ENCODE data around the gene NLGN1.

NLGN1 gene

DNA sequence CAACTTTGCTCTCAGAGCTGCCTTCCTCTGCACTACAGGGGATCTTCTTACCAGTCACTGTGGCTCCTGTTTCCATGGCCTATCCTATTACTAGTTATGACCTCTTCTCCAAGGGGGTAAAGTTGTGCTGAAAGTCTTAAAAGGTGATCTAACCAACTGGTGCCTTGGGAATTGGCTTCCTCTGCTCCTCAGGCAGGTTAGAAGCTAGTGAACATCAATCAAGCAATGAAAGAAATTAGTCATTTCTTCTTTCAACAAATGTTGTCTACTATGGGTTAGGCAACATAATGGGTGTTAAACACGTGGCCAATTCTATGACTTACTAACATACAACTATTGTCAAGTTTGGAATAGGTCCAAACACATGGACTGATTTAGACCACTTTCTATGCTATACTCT lies 890.2 kb downstream of the NLGN1 start:
- TF ChIP-seq GATA3 (IDR thresholded peaks at IDR 0.05; ENCODE audit: low read depth, low read length): no peak
- no peak for TF ChIP-seq GATA2 (IDR thresholded peaks at IDR 0.05; ENCODE audit: low read depth, low read length)

DNA sequence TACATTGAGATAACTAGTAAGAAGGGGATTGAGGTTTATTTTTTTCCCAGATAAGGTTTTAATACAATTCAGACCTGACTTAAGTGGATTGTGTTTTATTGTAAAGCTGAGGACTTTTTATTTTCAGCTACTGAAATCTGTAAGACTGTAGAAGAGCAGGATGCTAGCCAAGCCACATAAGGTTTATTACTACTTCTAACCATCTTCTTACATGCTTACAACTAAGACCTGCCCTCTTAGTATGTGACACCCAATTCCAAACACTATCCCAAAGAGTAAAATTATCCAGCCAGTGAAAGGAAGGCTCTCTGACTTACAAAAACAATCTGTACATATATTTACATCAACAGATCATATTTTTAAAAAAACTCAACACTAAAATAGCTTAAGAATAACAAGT lies 897.1 kb downstream of the NLGN1 start:
- no peak for TF ChIP-seq GATA3 (IDR thresholded peaks at IDR 0.05; ENCODE audit: low read depth, low read length)
- TF ChIP-seq GATA2 (IDR thresholded peaks at IDR 0.05; ENCODE audit: low read depth, low read length): no peak

GRCh38 chr3:174295306-174296092 lies 898.0 kb downstream of the NLGN1 start:
- no peak for TF ChIP-seq GATA2 (IDR thresholded peaks at IDR 0.05; ENCODE audit: low read depth, low read length)
- no peak for TF ChIP-seq GATA3 (IDR thresholded peaks at IDR 0.05; ENCODE audit: low read depth, low read length)

DNA sequence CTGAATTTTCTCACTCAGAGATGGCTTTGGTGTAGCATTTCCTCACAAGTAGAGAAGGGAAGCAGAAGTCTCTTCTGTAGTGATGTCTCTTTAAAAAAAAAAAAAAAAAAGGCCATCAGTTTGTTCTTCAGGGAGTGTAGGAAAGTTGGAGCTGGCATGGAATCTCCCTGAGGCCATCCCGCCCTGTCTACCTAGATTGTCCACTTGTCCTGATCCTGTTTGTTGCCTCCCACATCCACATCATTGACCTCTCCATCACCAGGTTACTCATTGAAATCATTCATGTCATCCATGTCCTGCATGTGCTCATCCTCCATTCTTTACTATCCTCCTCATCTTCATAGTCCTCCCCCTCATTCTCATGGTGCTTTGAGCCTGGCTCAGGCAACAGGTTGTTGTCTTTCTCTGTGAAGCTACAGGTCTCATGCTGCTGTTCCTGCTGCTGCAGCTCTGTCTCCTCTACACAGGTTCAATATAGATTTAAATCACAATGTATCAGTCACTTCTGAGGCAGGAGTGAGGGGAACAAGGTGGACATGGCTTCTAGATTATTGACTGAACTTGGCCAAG lies 905.3 kb downstream of the NLGN1 start:
- no peak for TF ChIP-seq GATA3 (IDR thresholded peaks at IDR 0.05; ENCODE audit: low read depth, low read length)
- no peak for TF ChIP-seq GATA2 (IDR thresholded peaks at IDR 0.05; ENCODE audit: low read depth, low read length)

DNA sequence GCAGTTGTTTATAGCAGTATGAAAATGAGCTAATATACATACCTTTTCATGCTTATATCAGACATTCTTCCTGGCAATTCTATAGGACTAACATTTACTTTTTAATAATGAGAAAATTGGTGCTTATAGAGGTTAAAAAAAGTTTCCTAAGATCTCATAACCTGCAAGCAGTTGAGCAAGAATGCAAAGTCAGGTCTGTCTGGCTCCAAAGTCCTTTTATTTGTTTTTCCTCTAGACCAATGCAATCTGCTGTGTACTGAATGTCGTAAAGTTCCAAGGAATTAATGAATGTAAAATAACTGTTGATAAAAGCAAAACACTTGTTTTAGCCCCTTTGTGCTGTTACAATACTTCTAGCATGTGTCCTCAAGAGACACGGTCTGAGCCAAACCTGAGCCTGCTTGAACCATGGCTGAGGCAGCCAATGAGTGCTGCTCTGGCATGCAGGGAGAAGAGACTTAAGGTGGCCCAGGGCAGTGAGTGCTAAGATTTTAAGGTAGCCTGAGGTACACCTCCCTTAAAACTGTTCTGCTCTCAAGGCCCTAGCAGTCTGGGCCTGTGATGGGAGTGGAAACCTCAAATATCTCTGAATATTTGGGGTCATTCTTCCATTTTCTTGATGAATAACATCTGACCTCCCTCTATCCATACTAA lies 906.5 kb downstream of the NLGN1 start:
- TF ChIP-seq GATA2 (IDR thresholded peaks at IDR 0.05; ENCODE audit: low read depth, low read length) (no peak), GATA3 (IDR thresholded peaks at IDR 0.05; ENCODE audit: low read depth, low read length) (no peak)

- TF ChIP-seq GATA3 (IDR thresholded peaks at IDR 0.05; ENCODE audit: low read depth, low read length) (no peak), GATA2 (IDR thresholded peaks at IDR 0.05; ENCODE audit: low read depth, low read length) (no peak)
Observed at GRCh38 chr3:174308736-174309135, 911.2 kb downstream of the NLGN1 start.

- TF ChIP-seq GATA3 (IDR thresholded peaks at IDR 0.05; ENCODE audit: low read depth, low read length): no peak
- no peak for TF ChIP-seq GATA2 (IDR thresholded peaks at IDR 0.05; ENCODE audit: low read depth, low read length)
Observed at GRCh38 chr3:174310475-174310983, 913.0 kb downstream of the NLGN1 start.

GRCh38 chr3:174315225-174315624 lies 917.7 kb downstream of the NLGN1 start:
- TF ChIP-seq GATA2 (IDR thresholded peaks at IDR 0.05; ENCODE audit: low read depth, low read length) (no peak), GATA3 (IDR thresholded peaks at IDR 0.05; ENCODE audit: low read depth, low read length) (no peak)

DNA sequence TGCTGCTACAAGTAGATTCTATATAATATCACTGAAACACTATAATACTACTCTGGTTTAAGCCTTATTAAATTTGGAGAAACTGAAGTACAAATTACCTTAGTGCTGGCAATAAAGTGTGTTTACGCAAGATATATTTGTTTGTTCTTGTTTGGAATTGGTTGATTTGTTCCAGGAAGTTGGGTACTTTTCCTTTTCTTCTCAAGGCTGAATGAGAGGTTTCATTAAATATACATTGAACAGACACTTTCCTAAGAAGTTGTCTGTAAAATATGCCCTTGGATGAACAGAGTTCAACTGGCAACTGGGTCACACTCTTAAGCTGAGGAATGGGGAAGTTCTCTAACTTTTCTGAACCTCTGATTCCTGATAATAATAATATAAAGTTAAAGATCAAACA lies 919.5 kb downstream of the NLGN1 start:
- TF ChIP-seq GATA3 (IDR thresholded peaks at IDR 0.05; ENCODE audit: low read depth, low read length) (no peak), GATA2 (IDR thresholded peaks at IDR 0.05; ENCODE audit: low read depth, low read length) (no peak)

- TF ChIP-seq GATA3 (IDR thresholded peaks at IDR 0.05; ENCODE audit: low read depth, low read length) (no peak), GATA2 (IDR thresholded peaks at IDR 0.05; ENCODE audit: low read depth, low read length) (no peak)
Observed at GRCh38 chr3:174318181-174318580, 920.6 kb downstream of the NLGN1 start.

DNA sequence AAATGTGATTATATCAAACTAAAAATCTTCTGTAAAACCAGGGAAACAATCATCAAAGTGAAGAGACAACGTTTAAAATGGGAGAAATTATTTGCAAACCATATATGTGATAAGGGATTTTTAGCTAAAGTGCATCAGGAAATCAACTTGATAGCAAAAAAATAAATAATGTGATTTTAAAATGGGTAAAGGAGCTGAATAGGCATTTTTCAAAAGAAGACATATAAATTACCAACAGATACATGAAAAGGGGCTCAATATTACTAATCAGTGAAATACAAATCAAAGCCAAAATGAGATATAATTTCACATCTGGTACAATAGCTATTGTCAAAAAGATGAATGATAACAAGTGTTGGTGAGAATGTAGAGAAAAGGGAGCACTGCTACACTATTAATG lies 924.0 kb downstream of the NLGN1 start:
- TF ChIP-seq GATA2 (IDR thresholded peaks at IDR 0.05; ENCODE audit: low read depth, low read length) (no peak), GATA3 (IDR thresholded peaks at IDR 0.05; ENCODE audit: low read depth, low read length) (no peak)

- TF ChIP-seq GATA2 (IDR thresholded peaks at IDR 0.05; ENCODE audit: low read depth, low read length) (no peak), GATA3 (IDR thresholded peaks at IDR 0.05; ENCODE audit: low read depth, low read length) (no peak)
Observed at GRCh38 chr3:174322789-174323188, 925.2 kb downstream of the NLGN1 start.

DNA sequence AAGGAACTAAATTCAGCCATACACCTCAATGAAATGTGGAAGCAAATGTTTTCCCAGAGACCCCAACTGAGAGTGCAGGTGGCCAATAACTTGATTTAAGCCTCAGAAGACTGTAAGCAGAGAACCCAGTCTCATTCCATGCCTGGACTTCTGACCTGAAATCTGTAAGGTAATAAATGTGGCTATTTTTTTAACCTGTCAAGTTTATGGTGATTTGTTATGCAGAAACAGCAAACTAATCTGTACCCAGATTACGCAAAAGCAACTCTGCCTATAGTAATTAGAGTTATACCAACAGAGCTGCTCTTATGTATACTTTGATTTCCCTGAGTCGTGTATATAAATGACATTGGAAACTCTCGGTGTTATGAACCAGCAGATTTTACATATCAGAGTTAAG lies 927.6 kb downstream of the NLGN1 start:
- no peak for TF ChIP-seq GATA3 (IDR thresholded peaks at IDR 0.05; ENCODE audit: low read depth, low read length)

- TF ChIP-seq GATA2 (IDR thresholded peaks at IDR 0.05; ENCODE audit: low read depth, low read length): no peak
- no peak for TF ChIP-seq GATA3 (IDR thresholded peaks at IDR 0.05; ENCODE audit: low read depth, low read length)
Observed at GRCh38 chr3:174325834-174326700, 928.5 kb downstream of the NLGN1 start.

Data from SH-SY5Y (cell line).